ENCODE data around the gene LMX1A. TPM values are rescaled to one million over a fixed set of nuclear protein-coding genes. Genes with fewer than 3 reads are reported as not detected.
A peak's percentile ranks its signal among the peaks of the same experiment; 100 is the strongest.

LMX1A gene
- total and polyA plus RNA-seq, 8 donors: not detected

DNA sequence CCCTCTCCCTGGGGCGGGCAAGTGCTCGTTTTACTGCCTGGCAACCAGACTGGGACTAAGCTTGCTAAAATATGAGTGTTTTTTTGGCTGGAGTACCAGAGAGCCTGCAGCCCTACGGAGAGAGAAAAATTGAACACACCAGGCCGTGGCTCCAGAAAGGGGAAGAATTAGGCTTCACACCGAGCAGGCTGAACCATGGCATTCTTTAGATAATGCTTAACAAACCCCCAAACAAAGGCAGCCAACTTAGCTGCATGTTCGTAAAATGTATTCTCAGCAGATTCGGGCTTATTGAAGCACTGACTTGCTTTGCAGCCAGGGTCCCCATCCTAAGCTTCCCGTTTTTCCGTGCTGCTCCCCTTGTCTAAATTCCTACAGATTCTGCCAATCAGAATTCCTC, 76.6 kb downstream of the LMX1A start:
- no peak for TF ChIP-seq CTCF (IDR thresholded peaks at IDR 0.05)
- Histone ChIP-seq H3K36me3 (no peaks in the 10 kb centered on the region), H3K9me3 (no peaks in the 10 kb centered on the region), H3K27me3 (peaks cover 0 to 18% of the 10 kb centered on the region in 2 donors), H3K4me3 (no peak overlapping the region), H3K4me1 (no peaks in the 10 kb centered on the region), H3K27ac (no peak overlapping the region)
- ATAC-seq: no peak
- intact Hi-C loops (cut with DNase I): no loop called here
- no peak for DNase-seq

DNA sequence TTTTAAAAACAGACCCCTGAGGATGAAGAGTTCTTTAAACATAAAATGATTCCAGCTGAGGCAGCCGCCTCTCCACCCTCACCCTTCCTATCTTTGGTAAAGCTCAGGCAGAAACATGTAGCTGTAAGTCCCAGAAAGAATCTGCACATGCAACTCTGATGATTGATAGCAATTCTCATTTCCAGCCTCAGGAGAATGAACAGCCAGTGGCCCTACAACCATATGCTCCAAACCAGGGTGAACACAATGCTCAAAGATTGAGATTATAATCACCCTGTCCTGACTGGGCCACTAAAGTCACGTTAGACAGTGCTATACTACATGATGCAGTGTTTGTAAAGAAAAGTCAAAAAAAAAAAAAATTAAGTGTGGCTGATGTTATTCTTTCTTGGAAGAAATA, 80.2 kb downstream of the LMX1A start:
- H3K4me1 ChIP-seq: no peaks in the 10 kb centered on the region
- ATAC-seq (no peak), DNase-seq (no peak)
- H3K4me3 ChIP-seq: no peak overlapping the region
- no peak for TF ChIP-seq CTCF (IDR thresholded peaks at IDR 0.05)
- intact Hi-C loops (cut with DNase I): no loop called here
- H3K27ac ChIP-seq: no peak overlapping the region
- H3K36me3 ChIP-seq: no peaks in the 10 kb centered on the region
- peaks cover 0 to 15% of the 10 kb centered on the region in 2 donors for H3K27me3 ChIP-seq
- H3K9me3 ChIP-seq: no peaks in the 10 kb centered on the region

- Histone ChIP-seq H3K4me3 (no peak overlapping the region), H3K4me1 (no peaks in the 10 kb centered on the region), H3K9me3 (no peaks in the 10 kb centered on the region), H3K27me3 (no peaks in the 10 kb centered on the region), H3K36me3 (no peaks in the 10 kb centered on the region), H3K27ac (no peak overlapping the region)
- DNase-seq (no peak), ATAC-seq (no peak)
- intact Hi-C loops (cut with DNase I): no loop called here
- no peak for TF ChIP-seq CTCF (IDR thresholded peaks at IDR 0.05)
Observed at GRCh38 chr1:165265196-165265838, 91.2 kb downstream of the LMX1A start.

- DNase-seq: no peak
- H3K4me3 ChIP-seq: no peak overlapping the region
- H3K27me3 ChIP-seq: peaks cover 0 to 10% of the 10 kb centered on the region in 2 donors
- TF ChIP-seq CTCF (IDR thresholded peaks at IDR 0.05): no peak
- intact Hi-C loops (cut with DNase I): no loop called here
- no peaks in the 10 kb centered on the region for H3K4me1 ChIP-seq
- no peaks in the 10 kb centered on the region for H3K9me3 ChIP-seq
- no peaks in the 10 kb centered on the region for H3K36me3 ChIP-seq
- no peak overlapping the region for H3K27ac ChIP-seq
- ATAC-seq: no peak
Observed at GRCh38 chr1:165259706-165260428, 96.6 kb downstream of the LMX1A start.

DNA sequence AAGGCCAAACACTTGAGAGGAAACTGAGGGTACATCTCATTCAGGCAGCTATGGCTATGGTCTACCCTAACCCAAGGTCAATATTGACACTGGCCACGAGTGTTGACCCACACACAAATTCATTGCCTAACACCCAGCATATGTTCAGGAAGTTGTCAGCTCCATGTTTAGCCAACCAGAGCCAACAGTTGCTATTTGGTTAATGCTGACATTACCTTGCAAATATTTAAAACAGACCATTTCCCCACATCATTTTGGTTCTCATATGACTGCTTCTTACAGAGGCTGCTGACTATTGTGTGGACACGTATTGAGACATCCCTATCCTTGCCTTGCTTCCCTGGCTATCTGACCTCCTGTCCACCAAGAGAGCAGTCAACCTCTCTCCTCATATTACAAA, 97.3 kb downstream of the LMX1A start:
- Histone ChIP-seq H3K9me3 (no peaks in the 10 kb centered on the region), H3K4me1 (no peaks in the 10 kb centered on the region), H3K4me3 (no peak overlapping the region), H3K27ac (no peak overlapping the region), H3K36me3 (no peaks in the 10 kb centered on the region), H3K27me3 (peaks cover 0 to 12% of the 10 kb centered on the region in 2 donors)
- intact Hi-C loops (cut with DNase I): no loop called here
- no peak for DNase-seq
- peak; percentile 57 for ATAC-seq
- no peak for TF ChIP-seq CTCF (IDR thresholded peaks at IDR 0.05)

Data from left lung (tissue), 10 donors.